ENCODE data around the gene SNTN. TPM values are rescaled to one million over a fixed set of nuclear protein-coding genes. Genes with fewer than 3 reads are reported as not detected.

SNTN gene
- total RNA-seq, 4 donors from 2014 or later = not detected

DNA sequence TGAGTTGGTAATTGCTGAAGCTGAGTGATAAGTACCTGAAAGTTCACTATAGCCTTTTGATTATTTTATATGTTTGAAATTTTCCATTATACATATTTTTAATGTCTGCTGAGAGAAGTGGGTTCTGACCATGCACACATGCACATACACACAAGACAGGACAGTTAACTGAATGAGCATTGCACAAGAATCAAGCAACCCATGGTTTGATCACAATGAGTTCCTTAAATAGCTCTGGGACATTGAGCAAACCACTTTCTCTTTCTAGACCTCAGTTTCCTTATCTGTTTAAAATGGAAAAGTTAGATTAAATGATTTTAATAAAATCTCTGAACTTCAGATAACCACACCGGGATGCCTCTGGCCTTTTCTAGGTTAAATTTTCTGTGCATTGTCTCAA lies 26.7 kb downstream of the SNTN start:
- Histone ChIP-seq H3K4me1 (no peaks in the 10 kb centered on the region), H3K36me3 (no peaks in the 10 kb centered on the region)
- TF ChIP-seq, protein P1, sequence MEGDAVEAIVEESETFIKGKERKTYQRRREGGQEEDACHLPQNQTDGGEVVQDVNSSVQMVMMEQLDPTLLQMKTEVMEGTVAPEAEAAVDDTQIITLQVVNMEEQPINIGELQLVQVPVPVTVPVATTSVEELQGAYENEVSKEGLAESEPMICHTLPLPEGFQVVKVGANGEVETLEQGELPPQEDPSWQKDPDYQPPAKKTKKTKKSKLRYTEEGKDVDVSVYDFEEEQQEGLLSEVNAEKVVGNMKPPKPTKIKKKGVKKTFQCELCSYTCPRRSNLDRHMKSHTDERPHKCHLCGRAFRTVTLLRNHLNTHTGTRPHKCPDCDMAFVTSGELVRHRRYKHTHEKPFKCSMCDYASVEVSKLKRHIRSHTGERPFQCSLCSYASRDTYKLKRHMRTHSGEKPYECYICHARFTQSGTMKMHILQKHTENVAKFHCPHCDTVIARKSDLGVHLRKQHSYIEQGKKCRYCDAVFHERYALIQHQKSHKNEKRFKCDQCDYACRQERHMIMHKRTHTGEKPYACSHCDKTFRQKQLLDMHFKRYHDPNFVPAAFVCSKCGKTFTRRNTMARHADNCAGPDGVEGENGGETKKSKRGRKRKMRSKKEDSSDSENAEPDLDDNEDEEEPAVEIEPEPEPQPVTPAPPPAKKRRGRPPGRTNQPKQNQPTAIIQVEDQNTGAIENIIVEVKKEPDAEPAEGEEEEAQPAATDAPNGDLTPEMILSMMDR (IDR thresholded peaks at IDR 0.05) = no peak
- TF ChIP-seq POLR2A (IDR thresholded peaks at IDR 0.05) = no peak

DNA sequence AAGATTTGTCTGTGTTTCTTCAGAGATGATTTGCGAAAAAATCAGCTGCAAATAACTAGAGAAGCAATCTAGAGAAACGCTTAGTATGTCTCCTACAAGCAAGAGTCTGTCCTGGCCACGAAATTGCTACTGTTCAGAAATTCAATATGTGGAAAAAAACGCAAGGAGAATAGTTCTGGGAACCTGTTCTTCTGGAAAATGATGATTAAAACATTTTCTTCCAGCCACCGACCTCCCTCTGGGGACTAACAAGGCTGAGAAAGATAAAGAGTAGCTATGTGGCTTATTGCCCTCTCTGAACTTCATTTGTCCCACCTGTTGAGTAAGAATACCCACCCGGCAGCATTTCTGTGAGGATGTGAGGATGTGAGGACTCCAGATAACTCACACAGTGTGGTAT lies 31.6 kb downstream of the SNTN start:
- Histone ChIP-seq H3K9me3 (no peaks in the 10 kb centered on the region), H3K4me3 (no peak overlapping the region), H3K36me3 (no peaks in the 10 kb centered on the region), H3K27me3 (no peaks in the 10 kb centered on the region), H3K27ac (no peak overlapping the region), H3K4me1 (no peaks in the 10 kb centered on the region)
- DNase-seq = no peak
- TF ChIP-seq POLR2A (IDR thresholded peaks at IDR 0.05) = no peak
- TF ChIP-seq, protein P1 (IDR thresholded peaks at IDR 0.05) = no peak

More for the DNA sequence above, 26.7 kb downstream of the SNTN start:
- Histone ChIP-seq H3K27me3 (no peaks in the 10 kb centered on the region), H3K4me3 (no peak overlapping the region), H3K27ac (no peak overlapping the region), H3K9me3 (no peaks in the 10 kb centered on the region)
- DNase-seq = no peak

DNA sequence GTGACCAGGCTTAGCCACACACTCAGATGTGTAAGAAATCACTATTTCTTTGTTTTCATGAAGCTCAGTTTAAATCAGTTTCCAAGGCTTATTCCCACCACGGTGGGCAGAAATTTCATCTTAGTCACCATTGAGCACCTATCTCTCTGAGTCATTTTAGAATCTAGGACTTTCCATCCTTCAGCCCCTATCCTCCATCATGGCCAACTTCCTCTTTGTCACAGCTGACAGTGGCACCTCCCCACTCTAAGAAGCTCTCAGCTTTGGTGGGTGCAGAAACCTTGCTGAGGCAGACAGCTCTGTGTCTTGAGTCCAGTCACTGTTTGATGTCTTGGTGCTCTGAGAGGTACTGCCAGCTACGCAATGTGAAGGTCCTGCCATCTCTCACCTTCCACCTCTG lies 32.9 kb downstream of the SNTN start:
- Histone ChIP-seq H3K4me3 (no peak overlapping the region), H3K27me3 (no peaks in the 10 kb centered on the region), H3K9me3 (no peaks in the 10 kb centered on the region), H3K4me1 (no peaks in the 10 kb centered on the region), H3K36me3 (no peaks in the 10 kb centered on the region), H3K27ac (no peak overlapping the region)
- TF ChIP-seq POLR2A (IDR thresholded peaks at IDR 0.05) = no peak
- TF ChIP-seq, protein P1 (IDR thresholded peaks at IDR 0.05) = no peak
- no peak for DNase-seq

DNA sequence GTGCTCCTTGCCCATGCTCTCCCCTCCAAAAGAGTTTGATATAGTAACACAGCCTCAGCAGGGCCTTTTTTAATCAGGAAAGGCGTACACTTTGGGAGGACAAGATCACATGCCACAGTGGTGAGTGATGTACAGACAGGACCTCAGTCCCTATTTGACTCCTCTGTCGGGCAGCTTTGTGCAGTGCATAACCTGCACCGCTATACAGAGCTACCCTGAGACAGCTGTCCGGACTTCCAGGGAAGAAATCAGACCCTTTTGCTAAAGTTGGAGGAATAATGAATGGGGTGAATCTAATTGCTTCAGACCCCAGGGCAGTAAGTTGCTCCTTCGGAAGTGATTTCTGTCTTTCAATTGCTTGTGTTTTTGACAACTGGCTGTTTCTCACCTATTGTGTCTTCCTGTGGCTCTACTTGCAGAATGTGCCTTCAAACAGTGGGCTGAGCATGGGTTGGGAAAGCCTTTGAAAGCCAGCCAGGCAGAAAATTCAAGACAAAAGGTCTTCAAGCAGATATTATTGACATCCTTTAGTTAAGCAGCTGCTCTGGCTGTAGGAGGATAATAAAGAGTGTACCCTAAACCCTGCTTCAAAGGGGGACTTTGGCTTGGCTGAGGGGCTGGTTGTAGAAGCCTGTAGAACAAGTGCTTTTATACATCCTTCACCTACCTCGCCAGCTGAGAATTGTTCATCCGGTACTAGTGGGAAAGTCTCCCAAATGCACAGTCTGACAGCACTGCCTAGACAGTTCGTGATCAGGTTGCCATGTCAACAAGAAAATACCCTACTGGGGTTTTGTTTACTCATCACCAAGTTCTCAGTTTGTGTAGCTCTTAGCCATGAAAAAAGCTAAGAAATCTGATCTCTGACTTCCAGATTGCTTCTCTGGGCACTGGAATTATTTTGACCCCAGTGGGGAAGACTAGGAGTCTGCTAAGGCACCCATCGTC lies 35.1 kb downstream of the SNTN start:
- no peak for TF ChIP-seq POLR2A (IDR thresholded peaks at IDR 0.05)
- TF ChIP-seq, protein P1 (IDR thresholded peaks at IDR 0.05) = no peak
- Histone ChIP-seq H3K4me3 (no peak overlapping the region), H3K9me3 (no peaks in the 10 kb centered on the region), H3K27me3 (no peaks in the 10 kb centered on the region), H3K36me3 (no peaks in the 10 kb centered on the region), H3K4me1 (no peaks in the 10 kb centered on the region), H3K27ac (no peak overlapping the region)
- DNase-seq = no peak

DNA sequence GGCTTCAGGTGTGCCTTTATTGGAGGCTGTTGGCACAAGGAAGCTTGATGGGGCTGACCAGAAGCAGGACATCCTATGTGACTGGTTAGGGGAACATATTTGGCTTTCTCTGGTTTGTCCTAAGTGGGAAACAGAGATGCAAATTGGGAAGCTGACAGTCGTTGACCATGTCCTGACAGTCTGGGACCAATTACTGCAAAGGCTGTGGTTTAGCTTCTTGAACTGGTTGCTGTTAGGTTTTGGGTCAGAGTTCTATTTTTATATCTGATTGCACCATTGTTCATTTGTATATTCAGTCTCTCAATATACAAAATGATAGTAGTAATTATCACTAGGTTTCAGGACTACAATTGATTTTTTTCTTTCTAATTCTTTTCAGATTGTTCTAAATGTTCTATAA lies 36.8 kb downstream of the SNTN start:
- Histone ChIP-seq H3K36me3 (no peaks in the 10 kb centered on the region), H3K27ac (no peak overlapping the region), H3K4me3 (no peak overlapping the region), H3K27me3 (no peaks in the 10 kb centered on the region), H3K9me3 (no peaks in the 10 kb centered on the region), H3K4me1 (no peaks in the 10 kb centered on the region)
- no peak for DNase-seq
- TF ChIP-seq POLR2A (IDR thresholded peaks at IDR 0.05) = no peak
- TF ChIP-seq, protein P1 (IDR thresholded peaks at IDR 0.05) = no peak

All from Peyer's patch (tissue), 4 donors.